ENCODE results near the gene HNRNPAB.
"Not testable (repeated sequence)": the region's sequence is repeated elsewhere in the genome, so short reads cannot be mapped to it uniquely, and the experiment has no call there.

HNRNPAB gene

GRCh38 chr5:178223828-178224335 lies 19.5 kb downstream of the HNRNPAB start:
- no peak for TF ChIP-seq CTCF (IDR thresholded peaks at IDR 0.05; ENCODE audit: borderline replicate concordance, insufficient read depth, low read depth, low read length)
- no peak overlapping the region for H3K4me3 ChIP-seq (ENCODE audit: low read depth, low read length)

- no peak overlapping the region for H3K4me3 ChIP-seq (ENCODE audit: low read depth, low read length)
- TF ChIP-seq CTCF (IDR thresholded peaks at IDR 0.05; ENCODE audit: borderline replicate concordance, insufficient read depth, low read depth, low read length): no peak
Measured at GRCh38 chr5:178224403-178224802, 20.1 kb downstream of the HNRNPAB start.

GRCh38 chr5:178225174-178225573 lies 20.8 kb downstream of the HNRNPAB start:
- no peak for TF ChIP-seq CTCF (IDR thresholded peaks at IDR 0.05; ENCODE audit: borderline replicate concordance, insufficient read depth, low read depth, low read length)
- H3K4me3 ChIP-seq (ENCODE audit: low read depth, low read length): no peak overlapping the region

- no peak for TF ChIP-seq CTCF (IDR thresholded peaks at IDR 0.05; ENCODE audit: borderline replicate concordance, insufficient read depth, low read depth, low read length)
- no peak overlapping the region for H3K4me3 ChIP-seq (ENCODE audit: low read depth, low read length)
Measured at GRCh38 chr5:178227138-178227659, 22.9 kb downstream of the HNRNPAB start.

GRCh38 chr5:178227929-178228328 lies 23.6 kb downstream of the HNRNPAB start:
- no peak overlapping the region for H3K4me3 ChIP-seq (ENCODE audit: low read depth, low read length)
- TF ChIP-seq CTCF (IDR thresholded peaks at IDR 0.05; ENCODE audit: borderline replicate concordance, insufficient read depth, low read depth, low read length): no peak

GRCh38 chr5:178228609-178229008 lies 24.3 kb downstream of the HNRNPAB start:
- no peak for TF ChIP-seq CTCF (IDR thresholded peaks at IDR 0.05; ENCODE audit: borderline replicate concordance, insufficient read depth, low read depth, low read length)
- no peak overlapping the region for H3K4me3 ChIP-seq (ENCODE audit: low read depth, low read length)

GRCh38 chr5:178229111-178229510 lies 24.8 kb downstream of the HNRNPAB start:
- not testable (repeated sequence) for H3K4me3 ChIP-seq (ENCODE audit: low read depth, low read length)

- no peak for TF ChIP-seq CTCF (IDR thresholded peaks at IDR 0.05; ENCODE audit: borderline replicate concordance, insufficient read depth, low read depth, low read length)
Measured at GRCh38 chr5:178229861-178230260, 25.5 kb downstream of the HNRNPAB start.

More at GRCh38 chr5:178229861-178230260, 25.5 kb downstream of the HNRNPAB start:
- no peak overlapping the region for H3K4me3 ChIP-seq (ENCODE audit: low read depth, low read length)
